ENCODE measurements around the gene PDE10A.

PDE10A gene

GRCh38 chr6:165552248-165552736 lies 110.7 kb downstream of the PDE10A start:
- Histone ChIP-seq H3K4me1 (ENCODE audit: insufficient read depth, poor library complexity, severe bottlenecking) (peaks cover 6% of the 10 kb centered on the region), H3K27me3 (ENCODE audit: insufficient read depth, poor library complexity, severe bottlenecking) (no peaks in the 10 kb centered on the region), H3K9me3 (ENCODE audit: severe bottlenecking) (no peaks in the 10 kb centered on the region), H3K4me3 (ENCODE audit: severe bottlenecking) (no peak overlapping the region), H3K27ac (ENCODE audit: poor library complexity, severe bottlenecking) (no peak overlapping the region), H3K36me3 (ENCODE audit: low read depth) (no peaks in the 10 kb centered on the region)
- ATAC-seq (ENCODE audit: low read depth) (peak; percentile 28; the same call in 1 of the 3 replicates), DNase-seq (ENCODE audit: low spot score) (no peak)
- TF ChIP-seq CTCF (IDR thresholded peaks at IDR 0.05; ENCODE audit: poor library complexity, severe bottlenecking), result no peak

GRCh38 chr6:165551828-165552227 lies 111.2 kb downstream of the PDE10A start:
- H3K9me3 ChIP-seq (ENCODE audit: severe bottlenecking), result no peaks in the 10 kb centered on the region
- peaks cover 3% of the 10 kb centered on the region for H3K4me1 ChIP-seq (ENCODE audit: insufficient read depth, poor library complexity, severe bottlenecking)
- TF ChIP-seq CTCF (IDR thresholded peaks at IDR 0.05; ENCODE audit: poor library complexity, severe bottlenecking), result no peak
- no peak overlapping the region for H3K4me3 ChIP-seq (ENCODE audit: severe bottlenecking)
- no peaks in the 10 kb centered on the region for H3K27me3 ChIP-seq (ENCODE audit: insufficient read depth, poor library complexity, severe bottlenecking)
- no peak overlapping the region for H3K27ac ChIP-seq (ENCODE audit: poor library complexity, severe bottlenecking)
- ATAC-seq (ENCODE audit: low read depth), result no peak
- H3K36me3 ChIP-seq (ENCODE audit: low read depth), result no peaks in the 10 kb centered on the region
- no peak for DNase-seq (ENCODE audit: low spot score)

- Histone ChIP-seq H3K27ac (ENCODE audit: poor library complexity, severe bottlenecking) (no peak overlapping the region), H3K4me1 (ENCODE audit: insufficient read depth, poor library complexity, severe bottlenecking) (no peaks in the 10 kb centered on the region), H3K4me3 (ENCODE audit: severe bottlenecking) (no peak overlapping the region), H3K36me3 (ENCODE audit: low read depth) (no peaks in the 10 kb centered on the region), H3K9me3 (ENCODE audit: severe bottlenecking) (no peaks in the 10 kb centered on the region), H3K27me3 (ENCODE audit: insufficient read depth, poor library complexity, severe bottlenecking) (no peaks in the 10 kb centered on the region)
- TF ChIP-seq CTCF (IDR thresholded peaks at IDR 0.05; ENCODE audit: poor library complexity, severe bottlenecking), result no peak
- no peak for ATAC-seq (ENCODE audit: low read depth)
- DNase-seq (ENCODE audit: low spot score), result no peak
These were observed 114.6 kb downstream of the PDE10A start for GRCh38 chr6:165548450-165548849.

GRCh38 chr6:165545806-165546205 lies 117.2 kb downstream of the PDE10A start:
- H3K9me3 ChIP-seq (ENCODE audit: severe bottlenecking), result no peaks in the 10 kb centered on the region
- no peak for TF ChIP-seq CTCF (IDR thresholded peaks at IDR 0.05; ENCODE audit: poor library complexity, severe bottlenecking)
- H3K4me3 ChIP-seq (ENCODE audit: severe bottlenecking), result no peak overlapping the region
- H3K36me3 ChIP-seq (ENCODE audit: low read depth), result no peaks in the 10 kb centered on the region
- no peaks in the 10 kb centered on the region for H3K4me1 ChIP-seq (ENCODE audit: insufficient read depth, poor library complexity, severe bottlenecking)
- ATAC-seq (ENCODE audit: low read depth) (no peak), DNase-seq (ENCODE audit: low spot score) (no peak)
- H3K27ac ChIP-seq (ENCODE audit: poor library complexity, severe bottlenecking), result no peak overlapping the region
- no peaks in the 10 kb centered on the region for H3K27me3 ChIP-seq (ENCODE audit: insufficient read depth, poor library complexity, severe bottlenecking)

GRCh38 chr6:165543781-165544180 lies 119.3 kb downstream of the PDE10A start:
- DNase-seq (ENCODE audit: low spot score), result no peak
- TF ChIP-seq CTCF (IDR thresholded peaks at IDR 0.05; ENCODE audit: poor library complexity, severe bottlenecking), result no peak

More at GRCh38 chr6:165543781-165544180, 119.3 kb downstream of the PDE10A start:
- Histone ChIP-seq H3K9me3 (ENCODE audit: severe bottlenecking) (no peaks in the 10 kb centered on the region), H3K27me3 (ENCODE audit: insufficient read depth, poor library complexity, severe bottlenecking) (no peaks in the 10 kb centered on the region), H3K4me3 (ENCODE audit: severe bottlenecking) (no peak overlapping the region), H3K4me1 (ENCODE audit: insufficient read depth, poor library complexity, severe bottlenecking) (no peaks in the 10 kb centered on the region), H3K36me3 (ENCODE audit: low read depth) (no peaks in the 10 kb centered on the region), H3K27ac (ENCODE audit: poor library complexity, severe bottlenecking) (no peak overlapping the region)
- no peak for ATAC-seq (ENCODE audit: low read depth)
